Measurements from ENCODE around the gene SLC26A3. TPM values are rescaled to one million over a fixed set of nuclear protein-coding genes. Genes with fewer than 3 reads are reported as not detected.

SLC26A3 gene
- total and polyA plus RNA-seq, 11 donors = 0.10 to 0.35 TPM; not detected in 9

GRCh38 chr7:107834401-107834800, 31.4 kb upstream of the SLC26A3 start:
- no peak for TF ChIP-seq POLR2A (IDR thresholded peaks at IDR 0.05)
- TF ChIP-seq, protein P1, sequence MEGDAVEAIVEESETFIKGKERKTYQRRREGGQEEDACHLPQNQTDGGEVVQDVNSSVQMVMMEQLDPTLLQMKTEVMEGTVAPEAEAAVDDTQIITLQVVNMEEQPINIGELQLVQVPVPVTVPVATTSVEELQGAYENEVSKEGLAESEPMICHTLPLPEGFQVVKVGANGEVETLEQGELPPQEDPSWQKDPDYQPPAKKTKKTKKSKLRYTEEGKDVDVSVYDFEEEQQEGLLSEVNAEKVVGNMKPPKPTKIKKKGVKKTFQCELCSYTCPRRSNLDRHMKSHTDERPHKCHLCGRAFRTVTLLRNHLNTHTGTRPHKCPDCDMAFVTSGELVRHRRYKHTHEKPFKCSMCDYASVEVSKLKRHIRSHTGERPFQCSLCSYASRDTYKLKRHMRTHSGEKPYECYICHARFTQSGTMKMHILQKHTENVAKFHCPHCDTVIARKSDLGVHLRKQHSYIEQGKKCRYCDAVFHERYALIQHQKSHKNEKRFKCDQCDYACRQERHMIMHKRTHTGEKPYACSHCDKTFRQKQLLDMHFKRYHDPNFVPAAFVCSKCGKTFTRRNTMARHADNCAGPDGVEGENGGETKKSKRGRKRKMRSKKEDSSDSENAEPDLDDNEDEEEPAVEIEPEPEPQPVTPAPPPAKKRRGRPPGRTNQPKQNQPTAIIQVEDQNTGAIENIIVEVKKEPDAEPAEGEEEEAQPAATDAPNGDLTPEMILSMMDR (IDR thresholded peaks at IDR 0.05) = no peak
- WGBS, 4 donors = 89 to 95% (median 92%) methylated on average over 1 of the region's 1 CpG

DNA sequence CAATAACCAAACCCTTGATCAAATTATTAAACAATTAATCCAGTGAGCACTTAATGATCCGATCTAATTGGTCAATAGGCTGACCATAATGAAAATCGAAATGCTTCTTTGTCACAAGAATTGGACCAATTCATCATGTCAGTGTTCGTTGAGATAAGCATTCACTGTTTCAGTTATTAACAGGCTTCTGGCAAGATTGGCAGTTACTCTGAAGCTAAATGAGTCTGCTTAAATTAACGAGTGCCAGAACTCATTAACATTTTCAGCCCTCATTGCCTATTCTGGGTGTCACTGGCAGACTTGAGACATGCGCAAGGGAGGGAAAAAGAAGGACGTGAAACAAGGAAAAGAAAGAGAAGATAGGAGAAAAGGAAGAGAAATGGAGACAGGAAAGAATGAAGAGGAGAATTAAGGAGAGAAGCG, 30.7 kb upstream of the SLC26A3 start:
- no peak overlapping the region for H3K27ac ChIP-seq
- 77 to 86% (median 81%) methylated on average over 7 of the region's 7 CpGs for WGBS, 4 donors

More at GRCh38 chr7:107834401-107834800, 31.4 kb upstream of the SLC26A3 start:
- Histone ChIP-seq H3K4me1 (peaks cover 0 to 4% (median 0%) of the 10 kb centered on the region in 12 donors), H3K27ac (no peak overlapping the region), H3K9me3 (no peaks in the 10 kb centered on the region), H3K36me3 (no peaks in the 10 kb centered on the region), H3K4me3 (no peak overlapping the region), H3K27me3 (peaks cover 0 to 2% (median 0%) of the 10 kb centered on the region in 9 donors)
- ATAC-seq = no peak
- intact Hi-C loops (cut with DNase I) = no loop called here
- DNase-seq = no peak

DNA sequence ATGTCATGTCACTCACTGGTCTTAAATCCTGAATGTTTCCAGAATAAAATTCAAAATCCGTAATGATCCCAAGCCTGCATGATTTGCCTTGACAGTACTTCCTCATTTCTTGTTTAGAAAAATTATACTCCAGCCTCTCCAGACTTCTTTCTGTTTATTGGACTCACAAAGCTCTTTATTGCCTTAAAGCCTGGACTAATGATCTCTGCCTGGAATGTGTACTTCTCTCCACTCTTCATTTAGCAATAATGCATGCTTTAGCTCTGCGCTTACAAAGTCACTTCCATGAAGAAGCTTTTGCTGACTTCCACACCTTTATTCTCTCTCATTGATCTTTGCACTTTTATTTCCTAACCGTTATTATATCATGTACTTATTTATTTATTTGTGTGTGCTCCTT, 27.4 kb upstream of the SLC26A3 start:
- ATAC-seq (no peak), DNase-seq (no peak)
- peaks cover 0 to 3% (median 0%) of the 10 kb centered on the region in 12 donors for H3K9me3 ChIP-seq
- H3K4me1 ChIP-seq = no peaks in the 10 kb centered on the region
- H3K4me3 ChIP-seq = no peak overlapping the region
- 85 to 94% (median 89%) methylated on average over 3 of the region's 3 CpGs for WGBS, 4 donors
- no peaks in the 10 kb centered on the region for H3K27me3 ChIP-seq
- H3K36me3 ChIP-seq = no peaks in the 10 kb centered on the region
- intact Hi-C loops (cut with DNase I) = no loop called here
- H3K27ac ChIP-seq = no peak overlapping the region
- no peak for TF ChIP-seq POLR2A (IDR thresholded peaks at IDR 0.05)
- TF ChIP-seq, protein P1 (IDR thresholded peaks at IDR 0.05) = no peak

More for the DNA sequence above, 30.7 kb upstream of the SLC26A3 start:
- DNase-seq (no peak), ATAC-seq (no peak)
- Histone ChIP-seq H3K4me3 (no peak overlapping the region), H3K36me3 (no peaks in the 10 kb centered on the region), H3K4me1 (peaks cover 0 to 4% (median 0%) of the 10 kb centered on the region in 12 donors), H3K27me3 (peaks cover 0 to 2% (median 0%) of the 10 kb centered on the region in 9 donors), H3K9me3 (no peaks in the 10 kb centered on the region)
- intact Hi-C loops (cut with DNase I) = no loop called here
- TF ChIP-seq, protein P1 (IDR thresholded peaks at IDR 0.05) = no peak
- TF ChIP-seq POLR2A (IDR thresholded peaks at IDR 0.05) = no peak

- Histone ChIP-seq H3K36me3 (no peaks in the 10 kb centered on the region), H3K4me3 (no peak overlapping the region), H3K4me1 (no peaks in the 10 kb centered on the region), H3K9me3 (peaks cover 0 to 12% (median 0%) of the 10 kb centered on the region in 12 donors), H3K27me3 (no peaks in the 10 kb centered on the region), H3K27ac (no peak overlapping the region)
- intact Hi-C loops (cut with DNase I) = no loop called here
- DNase-seq (no peak), ATAC-seq (no peak)
- TF ChIP-seq, protein P1 (IDR thresholded peaks at IDR 0.05) = no peak
- no peak for TF ChIP-seq POLR2A (IDR thresholded peaks at IDR 0.05)
- 82 to 86% (median 84%) methylated on average over 4 of the region's 4 CpGs for WGBS, 4 donors
These were observed 25.5 kb upstream of the SLC26A3 start for GRCh38 chr7:107828540-107828939.
